ENCODE results near the gene IGFALS.

DNA sequence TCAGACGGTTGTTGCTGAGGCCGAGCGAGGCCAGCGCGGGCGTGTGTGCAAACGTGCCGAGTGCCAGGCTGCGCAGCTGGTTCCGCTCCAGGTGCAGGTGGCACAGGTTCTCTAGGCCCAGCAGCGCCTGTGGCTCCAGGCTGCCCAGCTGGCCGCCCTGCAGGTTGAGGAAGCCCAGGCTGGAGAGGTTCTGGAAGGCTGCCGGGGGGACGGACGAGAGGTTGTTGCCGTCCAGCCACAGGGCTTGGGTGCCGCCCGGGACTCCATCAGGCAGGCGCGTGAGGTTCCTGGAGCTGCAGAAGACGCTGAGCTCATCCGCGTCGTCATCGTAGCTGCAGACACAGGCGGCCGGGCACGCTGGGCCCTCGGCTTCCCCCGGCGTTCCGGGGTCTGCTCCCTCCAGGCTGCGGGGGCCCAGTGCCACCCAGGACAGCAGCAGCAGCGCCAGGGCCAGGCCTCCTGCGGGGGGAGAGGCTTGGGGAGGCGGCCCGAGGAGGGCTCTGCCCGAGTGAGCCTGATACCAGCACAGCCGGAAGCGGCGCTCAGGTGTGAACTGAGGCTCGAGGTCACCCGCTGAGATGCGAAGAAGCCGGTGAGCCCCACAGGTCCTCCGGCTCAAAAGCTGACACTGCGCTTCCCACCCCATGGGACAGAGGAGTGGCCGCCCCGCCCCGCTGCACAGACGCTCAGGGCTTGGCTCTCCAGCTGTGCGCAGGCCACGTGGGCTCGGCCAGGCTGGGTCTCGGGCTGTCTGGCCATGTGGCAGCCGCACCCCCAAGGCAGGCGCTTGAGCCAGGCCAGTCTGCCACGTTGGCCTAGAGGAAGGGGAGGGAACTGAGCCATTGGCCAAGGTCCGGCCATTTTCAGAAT, 1.3 kb downstream of the IGFALS start:
- no peak for TF ChIP-seq MAZ (IDR thresholded peaks at IDR 0.05; ENCODE audit: borderline replicate concordance, low read depth, low read length)
- no peak for TF ChIP-seq POLR2A (IDR thresholded peaks at IDR 0.05; ENCODE audit: low read depth, low read length)
- TF ChIP-seq, protein P1, sequence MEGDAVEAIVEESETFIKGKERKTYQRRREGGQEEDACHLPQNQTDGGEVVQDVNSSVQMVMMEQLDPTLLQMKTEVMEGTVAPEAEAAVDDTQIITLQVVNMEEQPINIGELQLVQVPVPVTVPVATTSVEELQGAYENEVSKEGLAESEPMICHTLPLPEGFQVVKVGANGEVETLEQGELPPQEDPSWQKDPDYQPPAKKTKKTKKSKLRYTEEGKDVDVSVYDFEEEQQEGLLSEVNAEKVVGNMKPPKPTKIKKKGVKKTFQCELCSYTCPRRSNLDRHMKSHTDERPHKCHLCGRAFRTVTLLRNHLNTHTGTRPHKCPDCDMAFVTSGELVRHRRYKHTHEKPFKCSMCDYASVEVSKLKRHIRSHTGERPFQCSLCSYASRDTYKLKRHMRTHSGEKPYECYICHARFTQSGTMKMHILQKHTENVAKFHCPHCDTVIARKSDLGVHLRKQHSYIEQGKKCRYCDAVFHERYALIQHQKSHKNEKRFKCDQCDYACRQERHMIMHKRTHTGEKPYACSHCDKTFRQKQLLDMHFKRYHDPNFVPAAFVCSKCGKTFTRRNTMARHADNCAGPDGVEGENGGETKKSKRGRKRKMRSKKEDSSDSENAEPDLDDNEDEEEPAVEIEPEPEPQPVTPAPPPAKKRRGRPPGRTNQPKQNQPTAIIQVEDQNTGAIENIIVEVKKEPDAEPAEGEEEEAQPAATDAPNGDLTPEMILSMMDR (conservative IDR thresholded peaks at IDR 0.05; ENCODE audit: low read depth, low read length), result no peak
